PC-3 (cell line): Measurements from ENCODE around the gene PLLP. TPM values are rescaled to one million over a fixed set of nuclear protein-coding genes. Genes with fewer than 3 reads are reported as not detected.

Experiments used
- ATAC-seq: fragments of 200-7000 bp; cut with Tn5 transposase; 2 replicates; pipeline ENCODE4 v1.9.1; 2020; ENCODE audit warnings: mild to moderate bottlenecking, moderate library complexity
- BruUV-seq: library from RNA; stranded (reverse); fragments of 400-500 nt; replicated peaks from 2 replicates; lab custom pipeline; 2021; lab: Mats Ljungman, UMichigan
- CTCF ChIA-PET: fragments of 300-600 bp; sonication (Branson Sonifier 250); formaldehyde crosslinking; loops from one replicate; lab custom pipeline; 2022; ENCODE audit warnings: antibody characterized with exemption; lab: Charles Lee
- POLR2A ChIA-PET: fragments of 300-600 bp; sonication (Branson Sonifier 250); formaldehyde crosslinking; loops from one replicate; lab custom pipeline; 2022; ENCODE audit warnings: antibody characterized with exemption; ENCODE audit not compliant: unreplicated experiment; lab: Charles Lee
- DNase-seq: peaks from one replicate; pipeline ENCODE4 v3.0.0-alpha.2; 2015
- H2AFZ ChIP-seq: fragments of 300-600 bp; sonication (generic); 2 replicates; pipeline ENCODE4 v1.6.0; 2016; ENCODE audit warnings: antibody characterized with exemption, low read length
- H3F3A ChIP-seq: fragments of 300-600 bp; sonication (generic); one replicate; pipeline ENCODE4 v1.6.0; 2017; ENCODE audit warnings: antibody characterized with exemption, low read length, control low read depth, mild to moderate bottlenecking; ENCODE audit not compliant: unreplicated experiment
- H3K27ac ChIP-seq: fragments of 300-600 bp; sonication (generic); 2 replicates; pipeline ENCODE4 v1.5.1; 2016; ENCODE audit warnings: mild to moderate bottlenecking, low read length
- H3K27me3 ChIP-seq: fragments of 300-600 bp; sonication (generic); 2 replicates; pipeline ENCODE4 v1.6.1; 2016; ENCODE audit warnings: low read length, mixed read lengths
- H3K36me3 ChIP-seq: fragments of 300-600 bp; sonication (generic); 2 replicates; pipeline ENCODE4 v1.6.1; 2016; ENCODE audit warnings: low read depth, mixed run types, low read length, mixed read lengths
- H3K4me1 ChIP-seq: fragments of 300-600 bp; sonication (generic); 2 replicates; pipeline ENCODE4 v1.5.1; 2016; ENCODE audit warnings: low read length; ENCODE audit not compliant: insufficient read depth
- H3K4me2 ChIP-seq: fragments of 300-600 bp; sonication (generic); 2 replicates; pipeline ENCODE4 v1.6.0; 2016; ENCODE audit warnings: low read length
- H3K4me3 ChIP-seq: fragments of 300-600 bp; sonication (generic); 2 replicates; pipeline ENCODE4 v1.5.1; 2016; ENCODE audit warnings: mild to moderate bottlenecking, low read length, mixed read lengths
- H3K79me2 ChIP-seq: fragments of 300-600 bp; sonication (generic); 2 replicates; pipeline ENCODE4 v1.6.1; 2017; ENCODE audit warnings: low read length, mixed read lengths
- H3K9ac ChIP-seq: fragments of 300-600 bp; sonication (generic); 2 replicates; pipeline ENCODE4 v1.6.0; 2016; ENCODE audit warnings: mild to moderate bottlenecking, low read length
- H3K9me2 ChIP-seq: fragments of 300-600 bp; sonication (generic); replicated peaks from 2 replicates; pipeline ENCODE4 v1.6.1; 2016; ENCODE audit warnings: mixed run types, low read length, mixed read lengths
- H3K9me3 ChIP-seq: fragments of 300-600 bp; sonication (generic); 2 replicates; pipeline ENCODE4 v1.6.1; 2016; ENCODE audit warnings: low read length, mixed read lengths
- H4K20me1 ChIP-seq: fragments of 300-600 bp; sonication (generic); 2 replicates; pipeline ENCODE4 v1.6.1; 2016; ENCODE audit warnings: low read length, mixed read lengths
- EZH2 ChIP-seq: fragments of 300-600 bp; sonication (generic); IDR thresholded peaks from one replicate; pipeline ENCODE4 v1.6.1; 2017; ENCODE audit warnings: antibody characterized with exemption, mild to moderate bottlenecking, low read length; ENCODE audit not compliant: unreplicated experiment
- EZH2phosphoT487 ChIP-seq: fragments of 300-600 bp; sonication (generic); IDR thresholded peaks from 2 replicates; pipeline ENCODE4 v1.6.1; 2018; ENCODE audit warnings: mild to moderate bottlenecking, antibody characterized with exemption, low read length, borderline replicate concordance
- intact Hi-C: fragments of 100-400 bp; cut with micrococcal nuclease; formaldehyde crosslinking; loops from 2 replicates; pipeline ENCODE4 v1.9.0; 2023
- total RNA-seq: library from RNA; depleted of rRNA; stranded (reverse); fragments of >200 nt; gene quantifications from 2 replicates; pipeline ENCODE4 v1.2.3, GENCODE V29; 2014
- TF ChIP-seq, protein P1 (sequence below): fragments of 300-600 bp; sonication (generic); conservative IDR thresholded peaks from 2 replicates; pipeline ENCODE4 v1.5.1; 2017; ENCODE audit warnings: antibody characterized with exemption, low read depth, mild to moderate bottlenecking, low read length

The PLLP gene
- total RNA-seq, 1 experiment from 2014 or later = 1.6 TPM

DNA sequence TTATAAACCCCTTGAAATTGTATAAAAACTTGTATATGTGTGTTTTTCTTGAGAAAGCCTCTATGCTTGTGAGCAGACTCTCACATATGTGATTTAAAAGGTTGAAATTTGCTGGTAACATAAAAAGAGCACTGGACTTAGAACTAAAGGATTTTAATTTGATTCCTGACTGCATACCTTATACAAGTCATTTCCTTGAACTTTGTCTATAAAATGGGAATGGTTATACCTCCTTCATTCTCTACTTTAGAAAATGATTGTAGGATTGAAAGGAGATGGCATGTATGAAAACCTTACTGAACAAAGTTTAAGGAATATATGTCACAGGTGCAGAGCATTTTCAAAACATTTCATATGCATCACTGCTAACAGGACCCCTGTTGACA, 49.8 kb downstream of the PLLP start:
- Histone ChIP-seq H3K27me3 (no peaks in the 10 kb centered on the region), H3K4me1 (no peaks in the 10 kb centered on the region; the same call in 1 of the 2 replicates), H3K4me2 (no peak overlapping the region), H2AFZ (no peak overlapping the region), H3K9me2 (no peaks in the 10 kb centered on the region), H3F3A (no peaks in the 10 kb centered on the region), H3K27ac (no peak overlapping the region), H4K20me1 (no peaks in the 10 kb centered on the region), H3K79me2 (no peaks in the 10 kb centered on the region), H3K9me3 (no peaks in the 10 kb centered on the region), H3K9ac (no peak overlapping the region), H3K36me3 (peaks cover 40% of the 10 kb centered on the region), H3K4me3 (no peak overlapping the region)
- TF ChIP-seq, protein P1, sequence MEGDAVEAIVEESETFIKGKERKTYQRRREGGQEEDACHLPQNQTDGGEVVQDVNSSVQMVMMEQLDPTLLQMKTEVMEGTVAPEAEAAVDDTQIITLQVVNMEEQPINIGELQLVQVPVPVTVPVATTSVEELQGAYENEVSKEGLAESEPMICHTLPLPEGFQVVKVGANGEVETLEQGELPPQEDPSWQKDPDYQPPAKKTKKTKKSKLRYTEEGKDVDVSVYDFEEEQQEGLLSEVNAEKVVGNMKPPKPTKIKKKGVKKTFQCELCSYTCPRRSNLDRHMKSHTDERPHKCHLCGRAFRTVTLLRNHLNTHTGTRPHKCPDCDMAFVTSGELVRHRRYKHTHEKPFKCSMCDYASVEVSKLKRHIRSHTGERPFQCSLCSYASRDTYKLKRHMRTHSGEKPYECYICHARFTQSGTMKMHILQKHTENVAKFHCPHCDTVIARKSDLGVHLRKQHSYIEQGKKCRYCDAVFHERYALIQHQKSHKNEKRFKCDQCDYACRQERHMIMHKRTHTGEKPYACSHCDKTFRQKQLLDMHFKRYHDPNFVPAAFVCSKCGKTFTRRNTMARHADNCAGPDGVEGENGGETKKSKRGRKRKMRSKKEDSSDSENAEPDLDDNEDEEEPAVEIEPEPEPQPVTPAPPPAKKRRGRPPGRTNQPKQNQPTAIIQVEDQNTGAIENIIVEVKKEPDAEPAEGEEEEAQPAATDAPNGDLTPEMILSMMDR = no peak
- TF ChIP-seq EZH2phosphoT487 (no peak), EZH2 (no peak)
- CTCF ChIA-PET = no interaction called here
- DNase-seq (no peak), ATAC-seq (no peak)
- BruUV-seq = no TSS peak
- intact Hi-C loops = no loop called here
- POLR2A ChIA-PET = no interaction called here

DNA sequence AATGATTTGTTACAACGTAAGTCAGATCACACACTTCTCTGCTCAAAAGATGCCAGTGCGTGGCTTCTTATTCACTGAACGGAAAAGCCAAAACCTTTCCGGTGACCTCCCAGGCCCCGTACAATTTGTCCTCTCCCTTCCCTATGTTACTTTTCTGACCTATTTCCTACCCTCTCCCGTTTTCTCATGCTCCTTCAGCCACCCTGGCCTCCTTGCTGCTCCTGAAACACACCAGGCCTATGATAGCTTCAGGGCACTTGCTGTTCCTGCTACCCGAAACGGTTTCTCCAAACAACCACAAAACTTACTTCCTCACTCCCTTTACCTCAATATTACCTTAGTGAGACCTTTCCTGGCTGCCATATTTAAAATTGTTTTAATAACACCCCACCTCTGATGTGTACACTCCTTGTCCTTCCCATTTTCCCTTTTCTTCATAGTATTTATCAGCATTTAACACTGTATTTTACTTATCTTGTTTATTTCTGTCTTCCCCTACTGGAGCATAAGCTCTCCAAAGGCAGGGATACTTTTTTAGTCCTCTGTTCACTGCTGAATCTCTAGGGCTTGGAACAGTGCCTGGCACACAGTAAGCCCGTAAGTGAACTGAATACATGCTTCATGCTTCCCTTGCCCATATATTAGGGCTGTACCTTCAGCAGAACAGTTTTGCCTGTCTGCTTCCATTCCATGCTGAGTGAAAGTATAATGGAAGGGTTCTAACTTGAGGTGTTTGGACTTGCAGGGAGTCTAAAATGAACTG, 50.3 kb downstream of the PLLP start:
- Histone ChIP-seq H3K79me2 (no peaks in the 10 kb centered on the region), H3K4me3 (no peak overlapping the region), H3K27ac (no peak overlapping the region), H2AFZ (no peak overlapping the region), H3K27me3 (no peaks in the 10 kb centered on the region), H3K9ac (no peak overlapping the region), H3K4me1 (no peaks in the 10 kb centered on the region; the same call in 1 of the 2 replicates), H3K36me3 (peaks cover 39% of the 10 kb centered on the region), H3K9me3 (no peaks in the 10 kb centered on the region), H3F3A (no peaks in the 10 kb centered on the region), H3K9me2 (no peaks in the 10 kb centered on the region), H3K4me2 (no peak overlapping the region), H4K20me1 (no peaks in the 10 kb centered on the region)
- POLR2A ChIA-PET = no interaction called here
- intact Hi-C loops = no loop called here
- no TSS peak for BruUV-seq
- DNase-seq (no peak), ATAC-seq (no peak)
- CTCF ChIA-PET = no interaction called here
- TF ChIP-seq EZH2 (no peak), EZH2phosphoT487 (no peak)
- TF ChIP-seq, protein P1 = no peak

DNA sequence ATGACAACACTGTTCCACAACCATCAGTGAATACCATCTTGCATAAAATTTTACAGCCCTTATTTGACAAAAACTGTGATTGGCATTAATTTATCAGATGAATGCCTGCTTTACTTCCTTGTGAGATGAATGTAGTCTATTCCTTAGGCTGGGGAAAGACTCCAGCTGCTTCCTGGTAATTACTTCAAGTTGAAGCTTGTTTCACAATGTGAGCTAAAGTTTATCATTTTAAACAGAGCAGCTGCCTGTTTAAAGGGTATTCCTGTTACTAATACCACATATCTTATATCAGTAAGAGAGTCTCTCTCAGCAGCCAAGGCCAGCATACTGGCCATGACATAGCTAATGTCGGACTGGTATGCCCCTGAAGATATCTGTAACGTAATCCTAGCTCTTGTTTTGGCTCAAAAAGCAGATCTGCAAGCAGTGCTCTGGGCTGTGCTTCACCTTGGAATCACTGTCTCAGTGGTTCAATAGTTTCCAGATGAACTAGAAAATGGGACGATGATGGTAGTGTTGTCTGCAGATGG, 52.6 kb downstream of the PLLP start:
- H3K36me3 ChIP-seq = peaks cover 40% of the 10 kb centered on the region
- POLR2A ChIA-PET = no interaction called here

More for the DNA sequence above, 52.6 kb downstream of the PLLP start:
- ATAC-seq (no peak), DNase-seq (no peak)
- CTCF ChIA-PET = no interaction called here
- H4K20me1 ChIP-seq = no peaks in the 10 kb centered on the region
- no peak overlapping the region for H3K27ac ChIP-seq
- H2AFZ ChIP-seq = no peak overlapping the region
- no peaks in the 10 kb centered on the region for H3K9me2 ChIP-seq
- intact Hi-C loops = no loop called here
- H3K4me1 ChIP-seq = no peaks in the 10 kb centered on the region
- H3F3A ChIP-seq = no peaks in the 10 kb centered on the region
- H3K79me2 ChIP-seq = no peaks in the 10 kb centered on the region
- H3K4me2 ChIP-seq = no peak overlapping the region
- H3K9ac ChIP-seq = no peak overlapping the region
- TF ChIP-seq, protein P1 = no peak
- TF ChIP-seq EZH2 (no peak), EZH2phosphoT487 (no peak)
- H3K9me3 ChIP-seq = no peaks in the 10 kb centered on the region
- no TSS peak for BruUV-seq
- no peak overlapping the region for H3K4me3 ChIP-seq
- no peaks in the 10 kb centered on the region for H3K27me3 ChIP-seq
